ENCODE results near the gene LTF.

DNA sequence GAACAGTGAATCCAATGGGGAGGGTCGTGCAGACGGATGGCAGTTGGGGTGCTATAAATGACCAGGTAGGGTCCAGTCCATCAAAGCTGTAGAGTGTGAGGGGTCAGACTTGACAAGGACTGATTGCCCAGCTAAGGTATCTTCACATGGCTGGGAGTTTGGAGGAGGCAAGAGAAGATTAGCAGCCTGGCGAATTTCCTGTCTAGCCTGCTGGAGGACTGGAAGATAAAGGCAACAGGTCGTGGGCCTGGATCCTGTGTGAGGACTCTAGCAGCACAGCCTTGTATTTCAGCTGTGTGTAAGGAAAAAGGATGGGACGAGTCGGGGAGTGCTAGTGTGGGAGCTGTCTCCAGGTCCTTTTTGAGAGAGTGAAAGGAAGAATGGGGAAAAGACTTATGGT is 75.4 kb downstream of the LTF start:
- TF ChIP-seq, protein P1, sequence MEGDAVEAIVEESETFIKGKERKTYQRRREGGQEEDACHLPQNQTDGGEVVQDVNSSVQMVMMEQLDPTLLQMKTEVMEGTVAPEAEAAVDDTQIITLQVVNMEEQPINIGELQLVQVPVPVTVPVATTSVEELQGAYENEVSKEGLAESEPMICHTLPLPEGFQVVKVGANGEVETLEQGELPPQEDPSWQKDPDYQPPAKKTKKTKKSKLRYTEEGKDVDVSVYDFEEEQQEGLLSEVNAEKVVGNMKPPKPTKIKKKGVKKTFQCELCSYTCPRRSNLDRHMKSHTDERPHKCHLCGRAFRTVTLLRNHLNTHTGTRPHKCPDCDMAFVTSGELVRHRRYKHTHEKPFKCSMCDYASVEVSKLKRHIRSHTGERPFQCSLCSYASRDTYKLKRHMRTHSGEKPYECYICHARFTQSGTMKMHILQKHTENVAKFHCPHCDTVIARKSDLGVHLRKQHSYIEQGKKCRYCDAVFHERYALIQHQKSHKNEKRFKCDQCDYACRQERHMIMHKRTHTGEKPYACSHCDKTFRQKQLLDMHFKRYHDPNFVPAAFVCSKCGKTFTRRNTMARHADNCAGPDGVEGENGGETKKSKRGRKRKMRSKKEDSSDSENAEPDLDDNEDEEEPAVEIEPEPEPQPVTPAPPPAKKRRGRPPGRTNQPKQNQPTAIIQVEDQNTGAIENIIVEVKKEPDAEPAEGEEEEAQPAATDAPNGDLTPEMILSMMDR (IDR thresholded peaks at IDR 0.05): no peak
- TF ChIP-seq POLR2A (IDR thresholded peaks at IDR 0.05): no peak

Measured in right lobe of liver (tissue), 4 donors.